ENCODE measurements around the gene ELOB.

- no peak for TF ChIP-seq CTCF (IDR thresholded peaks at IDR 0.05; ENCODE audit: insufficient read depth, low read depth, low read length)
- TF ChIP-seq EZH2 (IDR thresholded peaks at IDR 0.05; ENCODE audit: insufficient read depth, low read length), result no peak
These were observed 11.3 kb downstream of the ELOB start for GRCh38 chr16:2765462-2766404.

All from astrocyte (in vitro differentiated cells and primary cell).